GM19238 (cell line): ENCODE measurements around the gene BBX.
"Not testable (repeated sequence)": the region's sequence is repeated elsewhere in the genome, so short reads cannot be mapped to it uniquely, and the experiment has no call there.

Experiments
- DNase-seq: peaks from one replicate; pipeline ENCODE4 v3.0.0; 2011; ENCODE audit warnings: low spot score; ENCODE audit not compliant: insufficient read length

The BBX gene

DNA sequence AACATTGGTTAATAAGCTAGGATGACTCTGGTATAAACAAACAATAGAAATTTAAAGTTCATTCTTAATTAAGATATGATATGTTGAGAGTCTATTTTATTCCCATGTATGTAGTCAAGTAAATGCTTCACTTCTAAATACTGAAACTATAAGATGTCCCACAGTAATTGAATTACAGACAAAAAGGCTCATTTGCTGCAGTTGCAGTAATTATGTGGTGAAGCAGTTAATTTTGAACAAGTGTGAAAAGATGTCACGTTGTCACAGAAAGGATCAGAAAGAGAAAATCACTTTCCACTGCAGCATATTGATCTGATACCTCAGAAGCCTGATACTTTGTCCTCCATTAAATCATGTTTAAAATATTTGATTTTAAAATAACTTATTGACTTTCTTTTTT is 159.8 kb downstream of the BBX start:
- DNase-seq, result no peak

GRCh38 chr3:107683447-107683846 is 160.7 kb downstream of the BBX start:
- no peak for DNase-seq

GRCh38 chr3:107684431-107684925 is 161.7 kb downstream of the BBX start:
- no peak for DNase-seq

DNA sequence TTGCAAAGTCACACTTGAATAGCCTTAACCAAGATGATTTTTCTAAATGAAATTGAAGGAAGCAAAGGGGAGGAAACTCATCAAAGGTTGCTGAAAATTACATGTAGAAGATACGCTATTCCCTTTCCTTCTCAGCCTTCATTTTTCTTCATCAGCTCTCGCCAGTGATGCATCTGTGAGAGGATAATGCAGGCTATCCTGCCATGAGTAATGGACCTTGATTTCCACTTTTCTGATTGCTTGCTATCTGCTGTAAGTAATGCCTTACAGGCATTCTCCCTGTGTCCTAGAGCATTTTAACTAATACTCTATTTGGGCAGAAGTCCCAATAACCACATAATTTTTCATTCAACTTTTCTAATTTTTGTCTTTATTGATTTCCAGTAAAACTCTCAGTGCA is 162.6 kb downstream of the BBX start:
- DNase-seq, result no peak

DNA sequence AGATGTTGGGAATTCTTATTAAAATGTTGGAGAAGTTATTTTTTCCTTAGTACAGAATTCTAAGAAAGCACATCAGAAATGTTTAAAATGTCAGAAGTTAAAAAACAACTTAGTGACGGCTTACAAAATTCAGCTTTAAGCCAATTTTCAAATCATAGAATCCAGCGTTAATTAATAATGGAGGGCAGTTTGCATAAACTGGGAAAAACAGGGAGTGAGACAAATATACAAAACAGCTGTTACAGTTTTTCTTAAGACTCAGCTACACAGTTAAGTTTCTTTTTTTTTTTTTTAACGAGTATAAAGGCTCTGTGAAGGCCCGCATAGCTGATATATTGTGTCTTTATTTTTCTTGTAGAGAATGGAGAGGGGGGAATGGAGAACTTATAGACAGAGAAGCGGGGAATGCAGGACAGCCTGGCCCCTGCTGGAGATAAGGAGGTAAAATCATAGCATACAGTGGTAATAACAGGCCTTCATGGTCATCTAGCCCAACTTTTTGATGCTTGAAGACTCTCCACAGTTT is 164.4 kb downstream of the BBX start:
- no peak for DNase-seq

DNA sequence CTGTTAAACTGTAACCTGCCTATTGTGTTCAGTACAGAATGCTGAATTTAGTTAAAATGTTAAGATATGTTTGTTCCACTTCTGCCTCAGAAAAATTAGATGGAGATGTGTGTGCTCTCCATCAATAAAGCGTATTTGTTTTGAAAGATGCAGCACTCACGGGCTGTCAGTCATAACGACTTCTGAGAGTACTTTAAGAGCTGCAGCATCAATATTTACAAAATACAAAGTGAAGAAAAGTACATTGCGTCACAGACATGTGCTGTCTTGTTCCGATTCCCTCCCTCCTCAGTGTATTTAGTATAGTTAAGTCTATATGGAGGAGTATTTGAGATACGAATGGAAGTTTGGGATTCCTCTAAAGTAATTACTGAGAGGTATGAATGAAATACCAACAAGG is 166.6 kb downstream of the BBX start:
- DNase-seq, result no peak

DNA sequence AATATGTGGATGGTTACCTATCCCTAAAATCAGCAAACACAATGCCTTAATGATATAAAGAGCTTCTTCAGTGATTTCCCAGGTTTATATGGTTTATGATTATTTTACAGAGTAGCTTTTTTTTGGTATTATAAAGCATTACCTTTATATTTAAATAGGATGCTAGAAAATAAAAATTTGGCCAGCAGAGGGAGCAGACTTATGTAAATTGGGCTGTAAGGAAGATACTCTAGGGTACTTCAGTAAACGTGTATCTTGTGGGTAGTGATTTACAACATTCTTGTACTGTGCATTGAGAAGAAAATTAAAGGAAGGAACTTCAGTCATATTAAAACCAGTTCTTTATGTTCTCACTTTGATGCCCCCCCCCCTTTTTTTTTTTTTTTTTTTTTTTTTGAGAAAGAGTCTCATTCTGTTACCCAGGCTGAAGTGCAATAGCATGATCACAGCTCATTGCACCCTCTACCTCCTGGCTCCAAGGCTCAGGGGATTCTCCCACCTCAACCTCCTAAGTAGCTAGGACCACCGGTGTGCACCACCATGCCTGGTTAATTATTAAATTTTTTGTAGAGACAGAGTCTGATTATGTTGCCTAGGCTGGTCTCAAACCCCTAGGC is 167.9 kb downstream of the BBX start:
- no peak for DNase-seq

DNA sequence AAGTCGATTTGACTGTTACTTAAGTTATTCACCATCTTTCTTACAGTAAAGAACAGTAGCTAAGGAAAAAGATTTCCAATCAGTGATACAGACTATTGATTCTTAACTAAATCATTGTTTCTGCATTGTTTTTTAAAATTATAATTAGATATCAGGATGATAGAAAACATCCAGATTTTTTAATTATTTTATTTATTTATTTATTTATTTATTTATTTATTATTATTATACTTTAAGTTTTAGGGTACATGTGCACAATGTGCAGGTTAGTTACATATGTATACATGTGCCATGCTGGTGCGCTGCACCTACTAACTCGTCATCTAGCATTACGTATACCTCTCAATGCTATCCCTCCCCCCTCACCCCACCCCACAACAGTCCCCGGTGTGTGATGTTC is 169.2 kb downstream of the BBX start:
- not testable (repeated sequence) for DNase-seq

GRCh38 chr3:107697348-107697747 is 174.6 kb downstream of the BBX start:
- DNase-seq, result not testable (repeated sequence)

- not testable (repeated sequence) for DNase-seq
Measured at GRCh38 chr3:107697855-107698254, 175.1 kb downstream of the BBX start.

DNA sequence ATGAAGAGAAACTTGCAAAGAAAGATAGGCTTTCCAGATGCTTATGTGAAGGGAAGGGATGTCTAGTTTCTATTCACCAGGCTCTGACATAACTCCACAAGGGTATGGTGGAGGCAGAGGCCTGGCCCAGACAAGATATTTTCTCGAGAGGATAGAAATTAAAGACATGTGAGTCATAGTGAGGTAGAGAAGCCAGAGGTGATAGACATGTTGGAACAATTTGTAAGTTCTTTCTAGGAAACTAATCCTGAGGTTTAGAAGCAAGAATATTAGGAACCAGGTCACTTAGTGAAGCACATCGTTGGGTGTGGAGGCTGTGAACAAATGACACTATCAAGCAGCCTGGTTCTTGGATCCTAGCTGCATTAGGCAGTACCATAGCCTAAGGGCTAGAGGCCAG is 176.9 kb downstream of the BBX start:
- DNase-seq, result no peak

- no peak for DNase-seq
Measured at GRCh38 chr3:107701299-107701698, 178.5 kb downstream of the BBX start.

- DNase-seq, result no peak
Measured at GRCh38 chr3:107704477-107704876, 181.7 kb downstream of the BBX start.

DNA sequence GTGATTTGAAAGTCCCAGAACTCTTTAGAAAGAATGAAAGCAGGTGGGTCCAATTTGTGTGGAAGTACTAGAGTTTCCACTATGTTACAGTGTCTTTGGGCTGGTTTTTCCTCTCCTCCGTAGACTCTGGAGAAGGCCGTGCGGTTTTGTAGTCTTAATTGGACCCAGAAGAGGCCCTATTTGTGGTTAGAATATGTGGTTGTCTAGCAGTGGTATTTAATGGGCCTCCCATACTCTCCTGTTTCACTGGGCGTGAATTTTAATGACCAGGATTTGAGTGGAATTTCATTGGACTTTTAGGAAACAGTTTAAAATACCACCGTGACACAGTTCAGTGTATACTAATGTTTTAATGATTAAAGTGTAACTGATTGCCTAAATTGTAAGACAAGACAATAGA is 182.3 kb downstream of the BBX start:
- DNase-seq, result no peak

DNA sequence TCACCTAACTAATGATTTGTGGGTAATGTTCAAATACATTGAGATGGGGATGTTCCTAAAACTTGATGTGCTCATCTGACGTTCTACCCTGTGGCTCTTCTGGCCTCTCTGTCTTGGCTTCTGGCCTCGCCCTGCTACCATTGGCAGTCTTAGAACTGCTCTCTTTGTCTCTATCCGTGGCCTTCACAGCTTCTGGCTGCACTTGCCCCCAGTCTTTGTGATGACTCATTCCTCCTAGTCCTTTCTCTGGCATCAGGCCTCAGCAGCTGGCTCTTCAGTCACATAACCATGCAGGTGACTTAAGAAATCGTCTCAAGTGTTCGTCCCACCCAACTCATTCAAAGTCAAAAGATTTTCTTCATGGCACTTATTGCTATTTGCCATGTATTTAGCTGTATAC is 188.1 kb downstream of the BBX start:
- DNase-seq, result no peak

DNA sequence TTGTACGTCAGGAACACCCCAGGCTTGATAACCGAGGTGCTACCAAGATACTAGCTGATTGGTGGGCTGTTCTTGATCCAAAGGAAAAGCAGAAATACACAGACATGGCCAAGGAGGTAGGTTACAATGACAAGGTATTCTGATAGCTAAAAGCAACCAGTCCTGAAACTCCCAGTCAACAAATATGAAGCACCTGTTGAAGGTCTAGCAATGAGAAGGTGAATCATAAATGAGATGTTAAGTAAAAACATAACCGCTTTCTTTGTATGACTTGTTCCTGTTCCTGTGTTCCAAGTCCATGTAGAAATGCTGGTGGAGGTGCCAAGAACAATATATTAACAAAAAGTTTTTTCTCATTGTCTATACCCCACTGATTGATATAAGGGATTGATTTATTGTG is 194.0 kb downstream of the BBX start:
- DNase-seq, result no peak

GRCh38 chr3:107718547-107718946 is 195.8 kb downstream of the BBX start:
- no peak for DNase-seq

GRCh38 chr3:107727102-107727501 is 204.3 kb downstream of the BBX start:
- no peak for DNase-seq

DNA sequence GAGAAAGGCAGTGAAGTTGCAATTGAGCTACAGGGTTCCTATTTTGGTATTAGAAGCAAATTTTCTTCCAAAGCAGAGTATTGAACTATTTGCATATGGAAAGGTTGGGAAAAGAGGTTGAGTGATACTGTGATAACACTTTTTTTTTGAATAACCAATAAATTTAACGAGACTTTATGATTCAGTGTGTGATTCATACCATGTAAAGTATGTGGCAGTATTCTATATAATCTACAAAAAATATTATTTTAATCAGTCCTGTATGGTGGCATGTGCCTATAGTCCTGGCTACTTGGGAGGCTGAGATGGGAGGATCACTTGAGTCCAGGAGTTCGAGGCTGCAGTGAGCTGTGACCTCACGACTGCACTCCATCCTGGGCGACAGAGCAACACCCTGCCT is 206.9 kb downstream of the BBX start:
- DNase-seq, result no peak

- no peak for DNase-seq
Measured at GRCh38 chr3:107734317-107734716, 211.6 kb downstream of the BBX start.

- no peak for DNase-seq
Measured at GRCh38 chr3:107737914-107738313, 215.2 kb downstream of the BBX start.

GRCh38 chr3:107738486-107739183 is 215.9 kb downstream of the BBX start:
- no peak for DNase-seq

DNA sequence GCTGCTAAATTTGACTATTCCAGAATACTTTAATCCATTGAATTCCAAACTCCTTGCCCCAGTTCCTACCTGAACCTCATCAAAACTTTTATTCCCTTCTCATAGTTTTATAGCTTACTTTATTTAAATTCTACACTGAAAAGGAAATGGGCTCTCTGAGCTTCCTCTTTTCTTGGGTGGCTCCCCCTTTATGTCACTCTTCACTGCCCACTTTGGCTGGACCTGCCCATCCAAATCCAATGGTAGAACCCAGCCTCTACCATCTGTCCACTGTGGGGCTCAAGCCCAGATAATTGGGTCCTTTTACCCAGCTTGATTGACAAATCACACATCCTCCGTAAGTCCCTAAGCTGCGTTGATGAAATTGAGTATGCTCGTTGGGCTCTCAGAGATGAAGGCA is 216.5 kb downstream of the BBX start:
- no peak for DNase-seq
